Lung (tissue), 12 donors: ENCODE results near the gene CLRN2. TPM values are rescaled to one million over a fixed set of nuclear protein-coding genes. Genes with fewer than 3 reads are reported as not detected.

Experiments
- ATAC-seq: fragments of 200-7000 bp; cut with Tn5 transposase; one replicate; pipeline ENCODE4 v1.9.1; 2020; ENCODE audit warnings: moderate number of reproducible peaks; ENCODE audit not compliant: insufficient read depth, low FRiP score
- DNase-seq, 3 donors: peaks; one replicate each; pipeline ENCODE4 v3.0.0-alpha.2; 2013 to 2017
- H3K27ac ChIP-seq, 2 donors: one replicate each; pipeline ENCODE4 v1.5.1; 2013; ENCODE audit warnings: mild to moderate bottlenecking in 2 of 2, moderate library complexity in 2 of 2, control low read depth in 1 of 2, inconsistent platforms in 1 of 2, low read depth in 1 of 2, low read length in 1 of 2
- H3K27me3 ChIP-seq, 3 donors: one replicate each; pipeline ENCODE4 v1.5.1; 2013; ENCODE audit warnings: low read length in 2 of 3; ENCODE audit not compliant: control insufficient read depth in 3 of 3, insufficient read depth in 3 of 3
- H3K36me3 ChIP-seq, 4 donors: one replicate each; pipeline ENCODE4 v1.5.1; 2013; ENCODE audit warnings: low read length in 4 of 4, mild to moderate bottlenecking in 1 of 4, moderate library complexity in 1 of 4; ENCODE audit not compliant: control insufficient read depth in 4 of 4, insufficient read depth in 4 of 4
- H3K4me1 ChIP-seq, 5 donors: one replicate each; pipeline ENCODE4 v1.5.1; 2013; ENCODE audit warnings: low read length in 5 of 5, mild to moderate bottlenecking in 2 of 5, moderate library complexity in 1 of 5; ENCODE audit not compliant: control insufficient read depth in 5 of 5, insufficient read depth in 5 of 5
- H3K4me3 ChIP-seq: one replicate; pipeline ENCODE4 v1.5.1; 2013; ENCODE audit warnings: mild to moderate bottlenecking, control low read depth, moderate library complexity
- H3K9ac ChIP-seq, 2 donors: one replicate each; pipeline ENCODE4 v1.5.1; 2013; ENCODE audit warnings: low read length in 2 of 2, control low read depth in 1 of 2; ENCODE audit not compliant: insufficient read depth in 1 of 2
- H3K9me3 ChIP-seq, 4 donors: one replicate each; pipeline ENCODE4 v1.5.1; 2013; ENCODE audit warnings: low read length in 3 of 4, mild to moderate bottlenecking in 1 of 4, moderate library complexity in 1 of 4; ENCODE audit not compliant: control insufficient read depth in 4 of 4, insufficient read depth in 3 of 4
- CTCF ChIP-seq: IDR thresholded peaks from 2 replicates; pipeline ENCODE4 v1.5.1; 2012; ENCODE audit warnings: mild to moderate bottlenecking; ENCODE audit errors: control extremely low read depth, extremely low read depth
- WGBS, 2 donors: extraction: QIAGEN DNeasy Blood & Tissue Kit; methylation state at CpG; one replicate each; pipeline ENCODE4 v1.1.7; 2013; 5-methylcytosine and 5-hydroxymethylcytosine counted together
- polyA plus RNA-seq, 2 donors: library from polyadenylated mRNA; stranded (reverse); fragments of 200-250 nt; gene quantifications; one replicate each; pipeline ENCODE4 v1.2.1, GENCODE V29; 2013
- total RNA-seq, 2 donors: library from RNA; depleted of rRNA in 1 of 2; stranded (reverse); fragments of >200 nt in 1 of 2; gene quantifications; one replicate each; pipeline ENCODE4 v1.2.1, GENCODE V29; 2014 to 2021
- donor health status: control.
- donor health status: control.
- donor health status: Bipolar disorder and iron deficiency.
- donor health status: healthy.
- donor health status: DM: yes; HTN: yes; CAD: no.

Gene CLRN2
- total and polyA plus RNA-seq, 4 donors = not detected

DNA sequence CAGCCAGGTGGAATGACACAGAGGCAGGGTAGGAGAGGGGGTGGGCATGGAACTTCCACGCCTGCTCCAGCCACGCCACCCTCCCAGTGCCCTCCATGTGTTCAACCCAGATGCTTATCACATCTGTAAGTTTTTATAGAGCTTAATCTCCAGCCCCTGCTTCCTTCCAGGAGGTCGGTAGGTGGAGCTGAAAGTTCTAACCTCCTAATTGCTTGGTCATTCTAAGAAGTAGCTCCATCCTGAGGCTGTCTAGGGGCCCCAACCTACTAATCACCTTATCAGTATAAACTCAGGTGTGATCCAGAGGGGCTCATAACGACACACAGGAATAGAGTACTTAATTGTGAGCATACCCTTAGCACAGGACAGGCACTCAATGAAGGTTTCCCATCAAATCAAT, 21.3 kb upstream of the CLRN2 start:
- DNase-seq = no peak

DNA sequence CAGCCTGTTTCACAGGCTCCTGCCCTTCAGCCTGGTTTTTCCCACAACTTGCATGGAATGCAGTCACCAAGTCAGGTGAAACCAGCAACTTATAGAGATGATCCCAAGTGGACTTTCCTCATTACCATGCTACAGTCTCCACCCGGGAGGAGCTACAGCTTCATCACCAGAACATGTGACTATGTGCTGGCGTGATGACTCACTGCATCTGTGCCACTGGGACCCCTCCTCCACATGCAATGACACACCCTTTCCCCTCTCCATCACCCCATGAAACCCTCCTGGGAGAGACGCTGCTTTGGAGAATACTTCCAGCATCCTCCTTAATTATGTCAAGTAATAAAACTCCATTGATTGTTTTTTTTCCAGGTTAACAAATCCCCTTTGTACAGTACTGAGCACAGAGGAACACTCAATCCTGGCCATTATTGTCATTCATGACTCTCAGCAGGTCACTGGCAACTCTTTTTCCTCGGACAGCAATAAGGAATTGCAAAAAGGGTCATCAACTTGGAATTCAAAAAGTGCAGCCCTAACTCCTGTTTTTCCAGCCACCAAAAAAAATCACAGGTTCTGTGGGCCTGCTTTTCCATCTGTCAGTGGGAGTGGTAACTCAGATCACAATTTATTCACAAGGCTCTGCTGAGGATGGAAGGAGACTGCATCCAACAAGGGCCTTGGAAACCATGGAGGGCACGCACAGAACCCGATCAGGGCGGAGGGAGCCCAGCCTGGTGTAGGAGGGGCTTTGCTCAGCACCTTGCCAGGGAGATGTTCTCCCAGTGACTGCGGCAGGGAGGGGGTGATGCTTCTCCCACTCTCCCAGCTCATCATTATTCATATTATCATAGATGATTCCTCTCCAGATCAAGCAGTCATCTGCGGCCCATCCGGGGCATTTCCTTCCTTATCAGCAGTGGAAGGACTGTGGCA, 20.4 kb upstream of the CLRN2 start:
- Histone ChIP-seq H3K4me1 (peaks cover 0 to 5% (median 0%) of the 10 kb centered on the region in 5 donors), H3K9ac (no peak overlapping the region), H3K36me3 (peaks cover 6 to 26% (median 17%) of the 10 kb centered on the region in 4 donors), H3K27ac (no peak overlapping the region), H3K9me3 (no peaks in the 10 kb centered on the region), H3K27me3 (no peaks in the 10 kb centered on the region), H3K4me3 (no peak overlapping the region)
- DNase-seq (no peak), ATAC-seq (no peak)
- TF ChIP-seq CTCF = no peak
- 86 to 89% methylated on average over 10 of the region's 10 CpGs for WGBS, 2 donors

More for the DNA sequence above, 21.3 kb upstream of the CLRN2 start:
- 61 to 64% methylated on average over 4 of the region's 4 CpGs for WGBS, 2 donors
- Histone ChIP-seq H3K4me1 (peaks cover 0 to 5% (median 0%) of the 10 kb centered on the region in 5 donors), H3K9me3 (no peaks in the 10 kb centered on the region), H3K36me3 (peaks cover 4 to 26% (median 19%) of the 10 kb centered on the region in 4 donors), H3K27ac (no peak overlapping the region), H3K4me3 (no peak overlapping the region), H3K9ac (no peak overlapping the region), H3K27me3 (no peaks in the 10 kb centered on the region)
- no peak for ATAC-seq
- no peak for TF ChIP-seq CTCF

DNA sequence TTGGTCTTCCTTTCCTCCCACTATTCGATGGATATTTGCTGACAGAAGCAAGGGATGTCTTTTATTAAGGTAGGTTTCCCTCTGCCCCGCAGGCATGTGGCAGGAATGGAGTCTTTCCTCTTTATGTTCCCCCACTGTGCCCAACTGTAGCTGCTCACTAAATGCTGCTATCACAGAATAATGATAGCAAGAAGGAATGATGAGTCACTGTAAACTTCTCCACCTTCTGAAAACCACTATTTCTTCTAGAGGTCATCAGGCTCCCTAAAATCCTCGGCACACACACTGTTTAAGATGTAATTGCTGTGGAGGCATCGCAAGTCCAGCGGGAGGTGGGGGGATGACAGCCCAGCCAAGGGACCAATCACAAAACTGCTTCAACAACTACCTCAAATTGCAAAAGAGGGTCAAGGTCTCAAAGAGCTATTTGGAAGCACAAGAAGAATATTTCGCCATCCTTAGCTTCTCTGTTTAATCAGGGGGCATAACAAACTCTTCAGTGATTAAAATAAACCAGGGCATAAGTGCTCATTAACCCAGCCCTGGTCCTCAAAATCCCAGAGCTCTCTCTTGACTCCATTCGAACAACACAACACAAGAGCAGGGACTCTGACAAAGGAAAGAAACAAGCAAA, 17.0 kb upstream of the CLRN2 start:
- DNase-seq (no peak), ATAC-seq (peak; percentile 58)
- peaks cover 0 to 2% (median 0%) of the 10 kb centered on the region in 5 donors for H3K4me1 ChIP-seq
- no peaks in the 10 kb centered on the region for H3K27me3 ChIP-seq
- no peak overlapping the region for H3K27ac ChIP-seq
- WGBS, 2 donors = 66 to 68% methylated on average over 7 of the region's 7 CpGs
- H3K9me3 ChIP-seq = no peaks in the 10 kb centered on the region
- H3K9ac ChIP-seq = no peak overlapping the region
- no peak for TF ChIP-seq CTCF
- no peak overlapping the region for H3K4me3 ChIP-seq
- H3K36me3 ChIP-seq = peaks cover 19 to 26% (median 22%) of the 10 kb centered on the region in 4 donors
